A549 (cell line): Measurements from ENCODE around the gene BET1L. TPM values are rescaled to one million over a fixed set of nuclear protein-coding genes. Genes with fewer than 3 reads are reported as not detected.

Source experiments
- ATAC-seq, 2 experiments: fragments of 200-7000 bp in 1 of 2; fragments of >200 bp in 1 of 2; cut with Nextera tagmentation in 1 of 2; cut with Tn5 transposase in 1 of 2; 3 replicates each; pipeline versions ENCODE4 v1.8.0 to v1.9.1; 2018 to 2020; ENCODE audit warnings: mild to moderate bottlenecking in 1 of 2, moderate library complexity in 1 of 2
- CTCF ChIA-PET: fragments of 300-600 bp; sonication (Branson Sonifier 250); formaldehyde crosslinking; extraction: SDS; loops from one replicate; lab custom pipeline; 2021; ENCODE audit warnings: antibody characterized with exemption, inconsistent platforms; lab: Yijun Ruan, JAX
- POLR2A ChIA-PET: fragments of 350-600 bp; formaldehyde crosslinking; extraction: SDS; loops from one replicate; lab custom pipeline; 2021; ENCODE audit warnings: antibody characterized with exemption, inconsistent platforms; lab: Yijun Ruan, JAX
- DNase-seq, 2 experiments: peaks; one replicate each; pipeline versions ENCODE4 v3.0.0 to v3.0.0-alpha.2; 2011 to 2016; ENCODE audit warnings: low read depth in 1 of 2, low spot score in 1 of 2
- FAIRE-seq: peaks from 2 replicates; lab custom pipeline; 2011; peaks lifted over from hg19 to GRCh38; lab: Jason Lieb, UNC
- H3K27ac ChIP-seq, 2 experiments: fragments of >200 bp; sonication (Bioruptor Twin); formaldehyde crosslinking; 3 replicates each; pipeline ENCODE4 v1.5.1; 2016 to 2017
- H3K4me1 ChIP-seq: fragments of >200 bp; sonication (Bioruptor Twin); formaldehyde crosslinking; 3 replicates; pipeline ENCODE4 v1.6.1; 2016
- H3K4me2 ChIP-seq: fragments of >200 bp; sonication (Bioruptor Twin); formaldehyde crosslinking; 3 replicates; pipeline ENCODE4 v1.6.1; 2016
- H3K4me3 ChIP-seq: fragments of >200 bp; sonication (Bioruptor Twin); formaldehyde crosslinking; 3 replicates; pipeline ENCODE4 v1.5.1; 2016
- H3K9me3 ChIP-seq: fragments of >200 bp; sonication (Bioruptor Twin); formaldehyde crosslinking; 3 replicates; pipeline ENCODE4 v1.6.1; 2016
- CBX2 ChIP-seq: fragments of 200-600 bp; sonication (generic); IDR thresholded peaks from 2 replicates; pipeline ENCODE4 v1.6.1; 2016; ENCODE audit warnings: low read depth, mild to moderate bottlenecking, borderline replicate concordance
- CEBPB ChIP-seq, 2 experiments: fragments of >200 bp in 1 of 2; sonication (Bioruptor Twin) in 1 of 2; formaldehyde crosslinking in 1 of 2; IDR thresholded peaks; 2 replicates each; pipeline ENCODE4 v1.6.1; 2012 to 2016
- ESRRA ChIP-seq: fragments of 150-350 bp; IDR thresholded peaks from 2 replicates; pipeline ENCODE4 v1.6.1; 2014; ENCODE audit warnings: mild to moderate bottlenecking, low read length, borderline replicate concordance
- FOSL2 ChIP-seq, 2 experiments: fragments of 450-650 bp in 1 of 2; fragments of >200 bp in 1 of 2; sonication (Bioruptor Twin) in 1 of 2; formaldehyde crosslinking; IDR thresholded peaks; 2 replicates each; pipeline versions ENCODE4 v1.5.0 to v1.6.1; 2016 to 2020; ENCODE audit warnings: mild to moderate bottlenecking in 1 of 2, moderate library complexity in 1 of 2
- HDAC2 ChIP-seq: fragments of 200-600 bp; sonication (generic); IDR thresholded peaks from 2 replicates; pipeline ENCODE4 v1.6.1; 2016
- HOXB13 ChIP-seq: fragments of 250-450 bp; sonication (Bioruptor Pico); IDR thresholded peaks from 2 replicates; pipeline ENCODE4 v1.5.0; 2020; ENCODE audit warnings: low read depth, mild to moderate bottlenecking, moderate library complexity
- JUN ChIP-seq, 2 experiments: fragments of >200 bp; sonication (Bioruptor Twin); formaldehyde crosslinking; IDR thresholded peaks; 2 replicates in 1 of 2; 3 replicates in 1 of 2; pipeline ENCODE4 v1.6.1; 2016 to 2017
- KDM5A ChIP-seq: fragments of 200-600 bp; sonication (generic); IDR thresholded peaks from 2 replicates; pipeline ENCODE4 v1.6.1; 2016; ENCODE audit warnings: antibody characterized with exemption, mild to moderate bottlenecking
- MYC ChIP-seq: IDR thresholded peaks from 2 replicates; pipeline ENCODE4 v1.6.1; 2012; ENCODE audit warnings: mild to moderate bottlenecking, inconsistent platforms, low read length, improper control_type of control experiment, borderline replicate concordance
- NPAS2 ChIP-seq: fragments of 250-450 bp; sonication (Bioruptor Pico); IDR thresholded peaks from 2 replicates; pipeline ENCODE4 v1.8.0; 2022; ENCODE audit warnings: mild to moderate bottlenecking, moderate library complexity, borderline replicate concordance
- RCOR1 ChIP-seq: fragments of 150-350 bp; IDR thresholded peaks from 2 replicates; pipeline ENCODE4 v1.6.1; 2014; ENCODE audit warnings: antibody characterized with exemption, low read length, low read depth
- TFCP2L1 ChIP-seq: fragments of 250-450 bp; sonication (Bioruptor Pico); IDR thresholded peaks from 2 replicates; pipeline ENCODE4 v1.5.0; 2021; ENCODE audit warnings: mild to moderate bottlenecking
- WGBS: methylation state at CpG from one replicate; pipeline ENCODE4 v1.1.6; 2017; ENCODE audit errors: missing lambda C conversion rate; 5-methylcytosine and 5-hydroxymethylcytosine counted together
- polyA plus RNA-seq, 4 experiments: library from polyadenylated mRNA; depleted of rRNA in 3 of 4; stranded (reverse); fragments of >200 nt; fragmentation: RNase III in 1 of 4; extraction: RNeasy Plus Mini Kit Qiagen cat#74134 plus additional on column Dnase treatment in 1 of 4; gene quantifications; 2 replicates in 3 of 4; 3 replicates in 1 of 4; pipeline ENCODE4 v1.2.3, GENCODE V29; 2011 to 2017
- TF ChIP-seq, protein P1 (sequence below): fragments of >200 bp; sonication (Bioruptor Twin); formaldehyde crosslinking; IDR thresholded peaks from 3 replicates; pipeline ENCODE4 v1.6.1; 2016
- TF ChIP-seq, protein P2 (sequence below): fragments of 450-650 bp; IDR thresholded peaks from 2 replicates; pipeline ENCODE4 v1.6.1; 2014; ENCODE audit warnings: antibody characterized with exemption
- TF ChIP-seq, protein P3 (sequence below): fragments of 250-450 bp; sonication (Bioruptor Pico); IDR thresholded peaks from 2 replicates; pipeline ENCODE4 v1.5.0; 2021; ENCODE audit warnings: mild to moderate bottlenecking, moderate library complexity, borderline replicate concordance
- TF ChIP-seq, protein P4 (sequence below): fragments of 150-350 bp; IDR thresholded peaks from 2 replicates; pipeline ENCODE4 v1.6.1; 2014; ENCODE audit warnings: low read depth, mild to moderate bottlenecking, low read length
- TF ChIP-seq, protein P5 (sequence below): IDR thresholded peaks from 2 replicates; pipeline ENCODE4 v1.6.1; 2012; ENCODE audit warnings: low read depth, borderline replicate concordance
- TF ChIP-seq, protein P6 (sequence below): IDR thresholded peaks from 2 replicates; pipeline ENCODE4 v1.6.1; 2012
- TF ChIP-seq, protein P7 (sequence below): fragments of 250-450 bp; sonication (Bioruptor Pico); IDR thresholded peaks from 2 replicates; pipeline ENCODE4 v1.5.0; 2020; ENCODE audit warnings: low read depth, mild to moderate bottlenecking, moderate library complexity

Gene BET1L
- polyA plus RNA-seq, 2 of the 4 experiments (the other 2 are of a cell fraction) = 28.5 to 44.5 TPM

DNA sequence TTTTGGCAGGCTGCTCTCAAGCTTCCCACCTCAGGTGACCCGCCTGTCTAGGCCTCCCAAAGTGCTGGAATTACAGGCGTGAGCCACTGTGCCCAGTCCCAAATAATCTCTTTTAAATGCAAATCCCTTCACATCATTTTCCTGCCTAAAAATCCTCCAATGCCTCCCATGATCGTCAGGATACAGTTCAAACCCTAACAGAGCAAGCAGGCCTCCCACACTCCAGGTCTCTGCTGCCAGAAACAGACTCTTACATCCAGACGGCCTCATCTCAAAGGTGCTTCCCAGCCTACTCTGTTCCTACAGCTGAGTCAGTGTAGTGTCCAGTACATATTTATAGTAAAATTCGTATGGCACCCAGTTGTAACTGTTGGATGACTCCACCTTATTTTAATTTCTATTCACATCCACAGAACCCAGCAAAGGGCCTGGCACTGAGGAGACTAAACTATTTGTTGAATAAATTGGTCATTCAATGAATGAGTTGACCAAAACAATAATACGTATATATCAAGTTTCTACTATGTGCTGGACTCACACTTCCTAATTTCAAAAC, 20.7 kb upstream of the BET1L start:
- ChIA-PET CTCF (interaction anchor here (0.8 to 2.5 kb wide), 5 partner anchors 12 to 176 kb away, joined by 3 to 9 read pairs (median 3); no protein-coding TSS in a partner anchor), POLR2A (interaction anchor here (1.1 kb wide), 1 partner anchor 20 kb away, joined by 4 read pairs; the partner anchor contains the start of genes BET1L and RIC8A)
- Histone ChIP-seq H3K4me2 (no peak overlapping the region), H3K9me3 (no peaks in the 10 kb centered on the region), H3K27ac (no peak overlapping the region), H3K4me3 (no peak overlapping the region), H3K4me1 (no peaks in the 10 kb centered on the region)
- no peak for FAIRE-seq
- DNase-seq = no peak
- WGBS = 81% methylated on average over 6 of the region's 6 CpGs
- no peak for ATAC-seq
- TF ChIP-seq, protein P1, sequence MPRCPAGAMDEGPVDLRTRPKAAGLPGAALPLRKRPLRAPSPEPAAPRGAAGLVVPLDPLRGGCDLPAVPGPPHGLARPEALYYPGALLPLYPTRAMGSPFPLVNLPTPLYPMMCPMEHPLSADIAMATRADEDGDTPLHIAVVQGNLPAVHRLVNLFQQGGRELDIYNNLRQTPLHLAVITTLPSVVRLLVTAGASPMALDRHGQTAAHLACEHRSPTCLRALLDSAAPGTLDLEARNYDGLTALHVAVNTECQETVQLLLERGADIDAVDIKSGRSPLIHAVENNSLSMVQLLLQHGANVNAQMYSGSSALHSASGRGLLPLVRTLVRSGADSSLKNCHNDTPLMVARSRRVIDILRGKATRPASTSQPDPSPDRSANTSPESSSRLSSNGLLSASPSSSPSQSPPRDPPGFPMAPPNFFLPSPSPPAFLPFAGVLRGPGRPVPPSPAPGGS = no peak
- TF ChIP-seq, protein P2, sequence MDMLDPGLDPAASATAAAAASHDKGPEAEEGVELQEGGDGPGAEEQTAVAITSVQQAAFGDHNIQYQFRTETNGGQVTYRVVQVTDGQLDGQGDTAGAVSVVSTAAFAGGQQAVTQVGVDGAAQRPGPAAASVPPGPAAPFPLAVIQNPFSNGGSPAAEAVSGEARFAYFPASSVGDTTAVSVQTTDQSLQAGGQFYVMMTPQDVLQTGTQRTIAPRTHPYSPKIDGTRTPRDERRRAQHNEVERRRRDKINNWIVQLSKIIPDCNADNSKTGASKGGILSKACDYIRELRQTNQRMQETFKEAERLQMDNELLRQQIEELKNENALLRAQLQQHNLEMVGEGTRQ = no peak
- no peak for TF ChIP-seq JUN (IDR thresholded peaks at IDR 0.05)
- no peak for TF ChIP-seq TFCP2L1
- TF ChIP-seq MYC = no peak
- no peak for TF ChIP-seq CEBPB (IDR thresholded peaks at IDR 0.05)
- TF ChIP-seq, protein P3, sequence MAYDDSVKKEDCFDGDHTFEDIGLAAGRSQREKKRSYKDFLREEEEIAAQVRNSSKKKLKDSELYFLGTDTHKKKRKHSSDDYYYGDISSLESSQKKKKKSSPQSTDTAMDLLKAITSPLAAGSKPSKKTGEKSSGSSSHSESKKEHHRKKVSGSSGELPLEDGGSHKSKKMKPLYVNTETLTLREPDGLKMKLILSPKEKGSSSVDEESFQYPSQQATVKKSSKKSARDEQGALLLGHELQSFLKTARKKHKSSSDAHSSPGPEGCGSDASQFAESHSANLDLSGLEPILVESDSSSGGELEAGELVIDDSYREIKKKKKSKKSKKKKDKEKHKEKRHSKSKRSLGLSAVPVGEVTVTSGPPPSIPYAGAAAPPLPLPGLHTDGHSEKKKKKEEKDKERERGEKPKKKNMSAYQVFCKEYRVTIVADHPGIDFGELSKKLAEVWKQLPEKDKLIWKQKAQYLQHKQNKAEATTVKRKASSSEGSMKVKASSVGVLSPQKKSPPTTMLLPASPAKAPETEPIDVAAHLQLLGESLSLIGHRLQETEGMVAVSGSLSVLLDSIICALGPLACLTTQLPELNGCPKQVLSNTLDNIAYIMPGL = no peak
- TF ChIP-seq FOSL2 (IDR thresholded peaks at IDR 0.05) = no peak
- TF ChIP-seq FOSL2 (CRISPR knock-in tag; IDR thresholded peaks at IDR 0.05) = no peak
- no peak for TF ChIP-seq HOXB13 (CRISPR knock-in tag)
- no peak for TF ChIP-seq CBX2
- no peak for TF ChIP-seq HDAC2
- TF ChIP-seq KDM5A = no peak
- TF ChIP-seq ESRRA = no peak
- TF ChIP-seq, protein P4, sequence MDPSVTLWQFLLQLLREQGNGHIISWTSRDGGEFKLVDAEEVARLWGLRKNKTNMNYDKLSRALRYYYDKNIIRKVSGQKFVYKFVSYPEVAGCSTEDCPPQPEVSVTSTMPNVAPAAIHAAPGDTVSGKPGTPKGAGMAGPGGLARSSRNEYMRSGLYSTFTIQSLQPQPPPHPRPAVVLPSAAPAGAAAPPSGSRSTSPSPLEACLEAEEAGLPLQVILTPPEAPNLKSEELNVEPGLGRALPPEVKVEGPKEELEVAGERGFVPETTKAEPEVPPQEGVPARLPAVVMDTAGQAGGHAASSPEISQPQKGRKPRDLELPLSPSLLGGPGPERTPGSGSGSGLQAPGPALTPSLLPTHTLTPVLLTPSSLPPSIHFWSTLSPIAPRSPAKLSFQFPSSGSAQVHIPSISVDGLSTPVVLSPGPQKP = no peak
- TF ChIP-seq NPAS2 (CRISPR knock-in tag) = no peak
- TF ChIP-seq, protein P5, sequence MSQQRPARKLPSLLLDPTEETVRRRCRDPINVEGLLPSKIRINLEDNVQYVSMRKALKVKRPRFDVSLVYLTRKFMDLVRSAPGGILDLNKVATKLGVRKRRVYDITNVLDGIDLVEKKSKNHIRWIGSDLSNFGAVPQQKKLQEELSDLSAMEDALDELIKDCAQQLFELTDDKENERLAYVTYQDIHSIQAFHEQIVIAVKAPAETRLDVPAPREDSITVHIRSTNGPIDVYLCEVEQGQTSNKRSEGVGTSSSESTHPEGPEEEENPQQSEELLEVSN = no peak
- TF ChIP-seq, protein P6, sequence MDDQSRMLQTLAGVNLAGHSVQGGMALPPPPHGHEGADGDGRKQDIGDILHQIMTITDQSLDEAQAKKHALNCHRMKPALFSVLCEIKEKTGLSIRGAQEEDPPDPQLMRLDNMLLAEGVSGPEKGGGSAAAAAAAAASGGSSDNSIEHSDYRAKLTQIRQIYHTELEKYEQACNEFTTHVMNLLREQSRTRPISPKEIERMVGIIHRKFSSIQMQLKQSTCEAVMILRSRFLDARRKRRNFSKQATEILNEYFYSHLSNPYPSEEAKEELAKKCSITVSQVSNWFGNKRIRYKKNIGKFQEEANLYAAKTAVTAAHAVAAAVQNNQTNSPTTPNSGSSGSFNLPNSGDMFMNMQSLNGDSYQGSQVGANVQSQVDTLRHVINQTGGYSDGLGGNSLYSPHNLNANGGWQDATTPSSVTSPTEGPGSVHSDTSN = no peak
- TF ChIP-seq RCOR1 = no peak
- TF ChIP-seq, protein P7, sequence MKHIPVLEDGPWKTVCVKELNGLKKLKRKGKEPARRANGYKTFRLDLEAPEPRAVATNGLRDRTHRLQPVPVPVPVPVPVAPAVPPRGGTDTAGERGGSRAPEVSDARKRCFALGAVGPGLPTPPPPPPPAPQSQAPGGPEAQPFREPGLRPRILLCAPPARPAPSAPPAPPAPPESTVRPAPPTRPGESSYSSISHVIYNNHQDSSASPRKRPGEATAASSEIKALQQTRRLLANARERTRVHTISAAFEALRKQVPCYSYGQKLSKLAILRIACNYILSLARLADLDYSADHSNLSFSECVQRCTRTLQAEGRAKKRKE (CRISPR knock-in tag) = no peak
- TF ChIP-seq, all 56 proteins: peak for 0
